Caco-2 (cell line): ENCODE results near the gene GALNT18. TPM values are rescaled to one million over a fixed set of nuclear protein-coding genes. Genes with fewer than 3 reads are reported as not detected.

ENCODE experiments used
- BruUV-seq: library from RNA; stranded (reverse); fragments of 400-500 nt; replicated peaks from 2 replicates; lab custom pipeline; 2021; lab: Mats Ljungman, UMichigan
- CTCF ChIA-PET: fragments of 300-600 bp; sonication (Branson Sonifier 250); formaldehyde crosslinking; loops from one replicate; lab custom pipeline; 2022; ENCODE audit warnings: antibody characterized with exemption; lab: Charles Lee
- POLR2A ChIA-PET: fragments of 300-600 bp; sonication (Branson Sonifier 250); formaldehyde crosslinking; loops from one replicate; lab custom pipeline; 2022; ENCODE audit warnings: antibody characterized with exemption; lab: Charles Lee
- DNase-seq, 2 experiments: peaks; one replicate each; pipeline versions ENCODE4 v3.0.0 to v3.0.0-alpha.2; 2020 to 2022
- H3K27me3 ChIP-seq: replicated peaks from 2 replicates; pipeline ENCODE4 v1.6.0; 2011; ENCODE audit warnings: low read length; ENCODE audit not compliant: control insufficient read depth, insufficient read depth
- H3K36me3 ChIP-seq: 2 replicates; pipeline ENCODE4 v1.5.1; 2011; ENCODE audit warnings: low read length; ENCODE audit not compliant: control insufficient read depth, insufficient read depth
- H3K4me1 ChIP-seq: fragments of 250-450 bp; sonication (Bioruptor Pico); 2 replicates; pipeline ENCODE4 v1.5.1; 2020; ENCODE audit warnings: mild to moderate bottlenecking
- H3K4me3 ChIP-seq: 2 replicates; pipeline ENCODE4 v1.5.1; 2011; ENCODE audit warnings: low read depth, mild to moderate bottlenecking, control low read depth, low read length
- H3K9me3 ChIP-seq: fragments of 250-450 bp; sonication (Bioruptor Pico); 2 replicates; pipeline ENCODE4 v1.5.1; 2020; ENCODE audit warnings: mild to moderate bottlenecking, moderate library complexity
- H3K27ac Mint-ChIP-seq: one replicate; pipeline ENCODE4 v1.8.0; 2022; ENCODE audit warnings: mixed read lengths; ENCODE audit not compliant: unreplicated experiment
- H3K27me3 Mint-ChIP-seq: one replicate; pipeline ENCODE4 v1.8.0; 2022; ENCODE audit warnings: mixed read lengths; ENCODE audit not compliant: insufficient read depth, unreplicated experiment
- H3K36me3 Mint-ChIP-seq: one replicate; pipeline ENCODE4 v1.8.0; 2022; ENCODE audit warnings: mild to moderate bottlenecking, mixed read lengths; ENCODE audit not compliant: insufficient read depth, unreplicated experiment
- H3K4me1 Mint-ChIP-seq: one replicate; pipeline ENCODE4 v1.8.0; 2022; ENCODE audit warnings: low read depth, mixed read lengths; ENCODE audit not compliant: unreplicated experiment
- H3K4me3 Mint-ChIP-seq: one replicate; pipeline ENCODE4 v1.8.0; 2022; ENCODE audit warnings: mild to moderate bottlenecking, moderate library complexity, mixed read lengths; ENCODE audit not compliant: unreplicated experiment
- H3K9me3 Mint-ChIP-seq: one replicate; pipeline ENCODE4 v1.8.0; 2022; ENCODE audit warnings: mixed read lengths; ENCODE audit not compliant: unreplicated experiment
- intact Hi-C: fragments of 100-400 bp; cut with micrococcal nuclease; formaldehyde crosslinking; loops from one replicate; pipeline ENCODE4 v1.10.0; 2022; ENCODE audit not compliant: unreplicated experiment
- total RNA-seq: library from RNA; stranded (reverse); gene quantifications from 2 replicates; pipeline ENCODE4 v1.2.3, GENCODE V29; 2022
- TF ChIP-seq, protein P1 (sequence below), 2 experiments: fragments of 200-600 bp in 1 of 2; IDR thresholded peaks; 1 replicate in 1 of 2; 2 replicates in 1 of 2; pipeline versions ENCODE4 v1.5.1 to v1.8.0; 2011 to 2022; ENCODE audit warnings: antibody characterized with exemption in 1 of 2, control low read depth in 1 of 2, inconsistent platforms in 1 of 2, low read depth in 1 of 2, low read length in 1 of 2, mild to moderate bottlenecking in 1 of 2, moderate library complexity in 1 of 2; ENCODE audit not compliant: insufficient read depth in 1 of 2, severe bottlenecking in 1 of 2, unreplicated experiment in 1 of 2

GALNT18 gene
- total RNA-seq, 1 experiment from 2014 or later = 0.43 TPM

DNA sequence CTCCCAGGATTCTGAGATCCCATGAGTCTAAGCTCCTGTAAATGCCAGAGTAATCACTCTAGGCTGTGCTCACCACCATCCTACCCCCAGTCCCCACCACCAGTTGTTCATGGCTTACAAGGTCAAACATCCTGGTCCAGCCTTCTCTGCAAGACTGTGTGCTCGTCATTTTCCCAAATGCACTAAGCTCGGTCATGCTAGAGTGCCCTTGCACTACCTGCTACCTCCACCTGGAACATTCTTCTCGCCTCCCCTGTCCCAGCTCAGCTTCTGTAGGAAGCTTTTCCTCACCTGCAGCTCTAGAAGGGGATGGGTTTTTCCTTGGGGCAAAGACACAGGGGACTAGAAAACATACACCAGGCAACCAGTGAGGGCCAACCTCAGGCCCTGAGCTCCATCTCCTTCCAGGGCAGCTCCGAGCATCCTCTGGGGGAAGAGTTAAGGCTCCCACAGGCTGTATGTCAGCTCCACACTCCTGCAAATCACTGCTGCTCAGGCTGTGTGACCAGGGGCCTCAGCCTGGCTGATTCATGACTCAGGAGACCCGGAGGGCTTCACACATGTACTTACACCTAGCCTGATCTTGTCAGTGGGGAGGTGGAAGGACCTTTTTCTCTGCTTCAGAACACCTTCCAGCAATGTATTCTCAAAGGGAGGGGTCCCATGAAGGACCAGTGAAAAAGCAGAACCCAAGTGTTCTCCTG, 231.6 kb downstream of the GALNT18 start:
- no peak overlapping the region for H3K27ac Mint-ChIP-seq
- H3K9me3 Mint-ChIP-seq = no peaks in the 10 kb centered on the region
- intact Hi-C loops = no loop called here
- no peaks in the 10 kb centered on the region for H3K36me3 Mint-ChIP-seq
- BruUV-seq = no TSS peak
- Histone ChIP-seq H3K4me1 (no peaks in the 10 kb centered on the region), H3K36me3 (no peaks in the 10 kb centered on the region), H3K27me3 (no peaks in the 10 kb centered on the region; the same call in 1 of the 2 replicates), H3K4me3 (no peak overlapping the region), H3K9me3 (no peaks in the 10 kb centered on the region)
- no peaks in the 10 kb centered on the region for H3K4me1 Mint-ChIP-seq
- no peak for DNase-seq
- H3K27me3 Mint-ChIP-seq = peaks cover 15% of the 10 kb centered on the region
- no peak overlapping the region for H3K4me3 Mint-ChIP-seq
- POLR2A ChIA-PET = no interaction called here
- TF ChIP-seq, protein P1, sequence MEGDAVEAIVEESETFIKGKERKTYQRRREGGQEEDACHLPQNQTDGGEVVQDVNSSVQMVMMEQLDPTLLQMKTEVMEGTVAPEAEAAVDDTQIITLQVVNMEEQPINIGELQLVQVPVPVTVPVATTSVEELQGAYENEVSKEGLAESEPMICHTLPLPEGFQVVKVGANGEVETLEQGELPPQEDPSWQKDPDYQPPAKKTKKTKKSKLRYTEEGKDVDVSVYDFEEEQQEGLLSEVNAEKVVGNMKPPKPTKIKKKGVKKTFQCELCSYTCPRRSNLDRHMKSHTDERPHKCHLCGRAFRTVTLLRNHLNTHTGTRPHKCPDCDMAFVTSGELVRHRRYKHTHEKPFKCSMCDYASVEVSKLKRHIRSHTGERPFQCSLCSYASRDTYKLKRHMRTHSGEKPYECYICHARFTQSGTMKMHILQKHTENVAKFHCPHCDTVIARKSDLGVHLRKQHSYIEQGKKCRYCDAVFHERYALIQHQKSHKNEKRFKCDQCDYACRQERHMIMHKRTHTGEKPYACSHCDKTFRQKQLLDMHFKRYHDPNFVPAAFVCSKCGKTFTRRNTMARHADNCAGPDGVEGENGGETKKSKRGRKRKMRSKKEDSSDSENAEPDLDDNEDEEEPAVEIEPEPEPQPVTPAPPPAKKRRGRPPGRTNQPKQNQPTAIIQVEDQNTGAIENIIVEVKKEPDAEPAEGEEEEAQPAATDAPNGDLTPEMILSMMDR (IDR thresholded peaks at IDR 0.05; ENCODE audit: insufficient read depth in 1 of 2, low read depth in 1 of 2, low read length in 1 of 2, severe bottlenecking in 1 of 2, unreplicated experiment in 1 of 2) = no peak
- CTCF ChIA-PET = no interaction called here

DNA sequence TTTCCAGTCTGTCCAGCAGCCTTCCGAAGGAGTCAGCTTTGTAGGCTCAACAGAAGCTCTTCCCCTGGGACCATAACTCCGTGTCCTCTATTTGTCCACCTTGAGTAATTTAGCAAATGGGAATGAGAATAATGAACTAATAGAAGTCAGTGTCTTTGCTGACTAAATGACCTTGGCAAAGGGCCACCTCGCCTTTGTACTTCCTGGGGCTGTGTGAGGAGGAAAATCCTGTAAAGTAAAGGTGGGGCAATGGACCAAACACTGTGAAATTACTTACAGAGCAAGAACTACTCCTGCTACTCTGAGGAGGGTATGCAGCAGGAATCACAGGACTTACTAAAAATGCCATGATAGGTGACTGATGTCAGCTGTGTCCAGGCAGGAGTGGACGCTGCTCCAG, 232.6 kb downstream of the GALNT18 start:
- DNase-seq = no peak
- Mint-ChIP-seq H3K27ac (no peak overlapping the region), H3K4me1 (no peaks in the 10 kb centered on the region), H3K9me3 (no peaks in the 10 kb centered on the region), H3K36me3 (no peaks in the 10 kb centered on the region), H3K4me3 (no peak overlapping the region), H3K27me3 (peaks cover 12% of the 10 kb centered on the region)
- no peaks in the 10 kb centered on the region for H3K4me1 ChIP-seq
- ChIA-PET POLR2A (no interaction called here), CTCF (no interaction called here)
- H3K4me3 ChIP-seq = no peak overlapping the region
- H3K9me3 ChIP-seq = no peaks in the 10 kb centered on the region; the same call in 1 of the 2 replicates
- no peaks in the 10 kb centered on the region for H3K36me3 ChIP-seq
- intact Hi-C loops = no loop called here
- TF ChIP-seq, protein P1 (IDR thresholded peaks at IDR 0.05; ENCODE audit: insufficient read depth in 1 of 2, low read depth in 1 of 2, low read length in 1 of 2, severe bottlenecking in 1 of 2, unreplicated experiment in 1 of 2) = no peak
- BruUV-seq = no TSS peak
- no peaks in the 10 kb centered on the region for H3K27me3 ChIP-seq

DNA sequence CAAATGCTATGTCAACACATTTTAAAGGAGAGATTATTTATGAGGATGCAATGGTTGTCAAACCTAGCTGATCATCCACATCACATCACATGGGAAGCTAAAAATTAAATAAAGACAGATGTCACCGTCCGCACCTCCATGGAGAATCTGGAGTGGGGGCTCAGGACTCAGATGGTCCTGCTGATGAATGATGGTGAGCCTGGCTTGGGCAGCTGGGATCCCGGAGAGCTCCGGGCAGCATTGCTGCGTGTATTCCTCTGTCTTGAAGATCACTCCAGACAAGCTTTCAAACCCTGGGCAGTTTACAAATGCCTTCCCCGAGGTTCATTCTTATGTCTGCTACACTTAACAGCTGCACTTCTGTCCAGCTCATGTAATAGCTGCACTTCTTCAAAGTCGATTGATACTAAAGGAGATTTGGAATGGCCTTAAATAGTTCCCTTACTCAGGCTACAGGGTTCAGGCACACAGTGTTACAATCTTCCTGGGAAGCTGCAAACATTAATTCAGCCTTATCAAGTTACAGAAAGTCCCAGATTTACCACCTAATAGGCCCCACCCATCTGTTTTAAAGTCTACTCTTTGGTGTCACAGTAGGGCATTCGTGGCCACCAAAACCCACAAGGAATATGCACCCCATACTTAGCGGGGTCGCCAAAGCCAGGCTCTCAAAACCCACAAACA, 234.0 kb downstream of the GALNT18 start:
- Mint-ChIP-seq H3K27ac (no peak overlapping the region), H3K4me1 (no peaks in the 10 kb centered on the region), H3K9me3 (no peaks in the 10 kb centered on the region), H3K27me3 (peaks cover 14% of the 10 kb centered on the region), H3K4me3 (no peak overlapping the region), H3K36me3 (no peaks in the 10 kb centered on the region)
- POLR2A ChIA-PET = no interaction called here
- H3K9me3 ChIP-seq = no peaks in the 10 kb centered on the region; the same call in 1 of the 2 replicates
- CTCF ChIA-PET = no interaction called here
- intact Hi-C loops = no loop called here
- no peaks in the 10 kb centered on the region for H3K36me3 ChIP-seq
- no TSS peak for BruUV-seq
- H3K4me3 ChIP-seq = no peak overlapping the region
- H3K4me1 ChIP-seq = no peaks in the 10 kb centered on the region
- no peak for DNase-seq
- no peaks in the 10 kb centered on the region for H3K27me3 ChIP-seq
- TF ChIP-seq, protein P1 (IDR thresholded peaks at IDR 0.05; ENCODE audit: insufficient read depth in 1 of 2, low read depth in 1 of 2, low read length in 1 of 2, severe bottlenecking in 1 of 2, unreplicated experiment in 1 of 2) = no peak
